GM23338 (cell line): ENCODE measurements around the gene TARS3. TPM values are rescaled to one million over a fixed set of nuclear protein-coding genes. Genes with fewer than 3 reads are reported as not detected.

ENCODE experiments used
- ATAC-seq: fragments of 200-7000 bp; cut with Tn5 transposase; 3 replicates; pipeline ENCODE4 v1.9.1; 2020
- DNase-seq: peaks from one replicate; pipeline ENCODE4 v3.0.0-alpha.2; 2015; ENCODE audit warnings: low spot score
- H2AFZ ChIP-seq: fragments of 200-600 bp; sonication (generic); 2 replicates; pipeline ENCODE4 v1.8.0; 2016; ENCODE audit warnings: antibody characterized with exemption, mild to moderate bottlenecking, moderate library complexity
- H3F3A ChIP-seq: fragments of 200-600 bp; sonication (generic); replicated peaks from 2 replicates; pipeline ENCODE4 v1.8.0; 2017; ENCODE audit warnings: antibody characterized with exemption, mixed run types, low read depth
- H3K27ac ChIP-seq: fragments of 200-600 bp; sonication (generic); 2 replicates; pipeline ENCODE4 v1.6.1; 2016; ENCODE audit warnings: low read depth
- H3K27me3 ChIP-seq: fragments of 200-600 bp; sonication (generic); 2 replicates; pipeline ENCODE4 v1.8.0; 2016; ENCODE audit warnings: mild to moderate bottlenecking, mixed run types, moderate library complexity; ENCODE audit not compliant: insufficient read depth
- H3K36me3 ChIP-seq: fragments of 200-600 bp; sonication (generic); 2 replicates; pipeline ENCODE4 v1.8.0; 2016; ENCODE audit warnings: mild to moderate bottlenecking; ENCODE audit not compliant: insufficient read depth
- H3K4me1 ChIP-seq: fragments of 200-600 bp; sonication (generic); 2 replicates; pipeline ENCODE4 v1.8.0; 2016; ENCODE audit warnings: mild to moderate bottlenecking, moderate library complexity; ENCODE audit not compliant: insufficient read depth
- H3K4me2 ChIP-seq: fragments of 200-600 bp; sonication (generic); 2 replicates; pipeline ENCODE4 v1.7.1; 2017; ENCODE audit warnings: mixed run types
- H3K4me3 ChIP-seq: fragments of 200-600 bp; sonication (generic); 2 replicates; pipeline ENCODE4 v1.6.1; 2016; ENCODE audit warnings: mixed run types
- H3K79me2 ChIP-seq: fragments of 200-600 bp; sonication (generic); replicated peaks from 2 replicates; pipeline ENCODE4 v1.8.0; 2017; ENCODE audit warnings: mild to moderate bottlenecking; ENCODE audit not compliant: insufficient read depth
- H3K9me2 ChIP-seq: fragments of 200-600 bp; sonication (generic); 2 replicates; pipeline ENCODE4 v1.8.0; 2017; ENCODE audit not compliant: insufficient read depth
- H4K20me1 ChIP-seq: fragments of 200-600 bp; sonication (generic); replicated peaks from 2 replicates; pipeline ENCODE4 v1.8.0; 2017; ENCODE audit warnings: mild to moderate bottlenecking; ENCODE audit not compliant: insufficient read depth
- H3K27ac Mint-ChIP-seq: 2 replicates; pipeline ENCODE4 v1.8.0; 2020; ENCODE audit warnings: inconsistent platforms, mild to moderate bottlenecking, moderate library complexity, mixed read lengths
- H3K27me3 Mint-ChIP-seq: 3 replicates; pipeline ENCODE4 v1.8.0; 2022; ENCODE audit warnings: low read depth, mild to moderate bottlenecking, moderate library complexity, mixed read lengths, inconsistent platforms; ENCODE audit not compliant: insufficient read depth, poor library complexity
- H3K36me3 Mint-ChIP-seq: 3 replicates; pipeline ENCODE4 v1.8.0; 2021; ENCODE audit warnings: low read depth, mild to moderate bottlenecking, inconsistent platforms, moderate library complexity, mixed read lengths
- H3K4me1 Mint-ChIP-seq: 3 replicates; pipeline ENCODE4 v1.8.0; 2020; ENCODE audit warnings: mild to moderate bottlenecking, inconsistent platforms, mixed read lengths
- H3K4me3 Mint-ChIP-seq: 3 replicates; pipeline ENCODE4 v1.8.0; 2021; ENCODE audit warnings: moderate library complexity, mild to moderate bottlenecking, inconsistent platforms, mixed read lengths
- H3K9me3 Mint-ChIP-seq: 3 replicates; pipeline ENCODE4 v1.8.0; 2020; ENCODE audit warnings: moderate library complexity, mild to moderate bottlenecking, inconsistent platforms, mixed read lengths
- CREB1 ChIP-seq: fragments of 250-450 bp; sonication (Bioruptor Pico); IDR thresholded peaks from 2 replicates; pipeline ENCODE4 v1.5.0; 2020; ENCODE audit warnings: low read depth, mild to moderate bottlenecking, moderate library complexity
- CTCF ChIP-seq, 2 experiments: fragments of 200-600 bp in 1 of 2; sonication (generic) in 1 of 2; conservative IDR thresholded peaks; 2 replicates each; pipeline versions ENCODE4 v1.5.1 to v1.6.1; 2016 to 2017; ENCODE audit warnings: antibody characterized with exemption in 2 of 2, low read depth in 2 of 2, mild to moderate bottlenecking in 2 of 2, moderate library complexity in 1 of 2
- ETS1 ChIP-seq: IDR thresholded peaks from 2 replicates; pipeline ENCODE4 v1.6.1; 2016; ENCODE audit warnings: antibody characterized with exemption
- EZH2 ChIP-seq: fragments of 200-600 bp; sonication (generic); IDR thresholded peaks from one replicate; pipeline ENCODE4 v1.8.0; 2017; ENCODE audit warnings: antibody characterized with exemption, mild to moderate bottlenecking, low read depth; ENCODE audit not compliant: unreplicated experiment
- EZH2phosphoT487 ChIP-seq: fragments of 200-600 bp; sonication (generic); IDR thresholded peaks from one replicate; pipeline ENCODE4 v1.8.1; 2018; ENCODE audit warnings: antibody characterized with exemption; ENCODE audit not compliant: unreplicated experiment
- JUNB ChIP-seq: IDR thresholded peaks from one replicate; pipeline ENCODE4 v1.6.1; 2016; ENCODE audit warnings: antibody characterized with exemption; ENCODE audit not compliant: unreplicated experiment
- NANOG ChIP-seq: IDR thresholded peaks from 2 replicates; pipeline ENCODE4 v1.6.1; 2016; ENCODE audit warnings: antibody characterized with exemption, borderline replicate concordance
- POLR2AphosphoS5 ChIP-seq: IDR thresholded peaks from 2 replicates; pipeline ENCODE4 v1.6.1; 2016; ENCODE audit warnings: antibody characterized with exemption, low read depth
- REST ChIP-seq: IDR thresholded peaks from one replicate; pipeline ENCODE4 v1.6.1; 2018; ENCODE audit warnings: antibody characterized with exemption; ENCODE audit not compliant: unreplicated experiment
- STAT1 ChIP-seq: IDR thresholded peaks from one replicate; pipeline ENCODE4 v1.6.1; 2016; ENCODE audit warnings: antibody characterized with exemption; ENCODE audit not compliant: unreplicated experiment
- ZNF114 ChIP-seq: fragments of 250-450 bp; sonication (Bioruptor Pico); IDR thresholded peaks from 2 replicates; pipeline ENCODE4 v1.5.0; 2020; ENCODE audit warnings: mild to moderate bottlenecking, moderate library complexity
- ZNF331 ChIP-seq: fragments of 250-450 bp; sonication (Bioruptor Pico); IDR thresholded peaks from 2 replicates; pipeline ENCODE4 v1.5.0; 2020; ENCODE audit warnings: low read depth, mild to moderate bottlenecking, moderate library complexity
- ZNF462 ChIP-seq: fragments of 250-450 bp; sonication (Bioruptor Pico); IDR thresholded peaks from 2 replicates; pipeline ENCODE4 v1.5.0; 2020; ENCODE audit warnings: mild to moderate bottlenecking, moderate library complexity
- polyA plus RNA-seq: library from polyadenylated mRNA; unstranded; fragments of >200 nt; fragmentation: Nextera tagmentation; extraction: Ambion mirVana; gene quantifications from 2 replicates; pipeline ENCODE4 v1.2.1, GENCODE V29; 2016
- total RNA-seq: library from RNA; depleted of rRNA; stranded (reverse); fragments of >200 nt; shearing (Covaris generic); gene quantifications from 2 replicates; pipeline ENCODE4 v1.2.3, GENCODE V29; 2014

The TARS3 gene
- total and polyA plus RNA-seq, 2 experiments from 2014 or later, result 13.0 to 15.4 TPM

GRCh38 chr15:101615414-101615985 lies 108.8 kb downstream of the TARS3 start:
- H3K27me3 Mint-ChIP-seq, result peaks cover 17% of the 10 kb centered on the region
- H3K27ac Mint-ChIP-seq, result peak overlapping the region; percentile 67; the same call in 1 of the 2 replicates
- peak overlapping the region; percentile 70 for H3K4me3 Mint-ChIP-seq
- DNase-seq (no peak), ATAC-seq (no peak)
- Histone ChIP-seq H3K4me2 (peak overlapping the region; percentile 71), H3K4me1 (peaks cover 8% of the 10 kb centered on the region), H3K27ac (no peak overlapping the region), H2AFZ (peak overlapping the region; percentile 98; the same call in 1 of the 2 replicates), H3K4me3 (peak overlapping the region; percentile 45), H3K79me2 (no peaks in the 10 kb centered on the region), H3K9me2 (no peaks in the 10 kb centered on the region), H3K27me3 (no peaks in the 10 kb centered on the region), H3F3A (no peaks in the 10 kb centered on the region), H4K20me1 (no peaks in the 10 kb centered on the region), H3K36me3 (no peaks in the 10 kb centered on the region)
- H3K36me3 Mint-ChIP-seq, result no peaks in the 10 kb centered on the region
- peaks cover 29% of the 10 kb centered on the region for H3K4me1 Mint-ChIP-seq
- TF ChIP-seq NANOG (no peak), JUNB (no peak), ZNF331 (CRISPR knock-in tag) (no peak), ETS1 (no peak), CTCF (conservative IDR thresholded peaks at IDR 0.05; ENCODE audit: low read depth in 2 of 2) (no peak), REST (no peak), EZH2 (no peak), ZNF462 (CRISPR knock-in tag) (no peak), ZNF114 (CRISPR knock-in tag) (no peak), POLR2AphosphoS5 (no peak), STAT1 (no peak), CREB1 (CRISPR knock-in tag) (no peak), EZH2phosphoT487 (no peak)
- no peaks in the 10 kb centered on the region for H3K9me3 Mint-ChIP-seq
